IPS-11a (cell line): ENCODE data around the gene TEAD4.

Experiments
- H3K4me3 ChIP-seq: one replicate; pipeline ENCODE4 v1.5.1; 2013; ENCODE audit warnings: low read depth, low read length, control low read depth

TEAD4 gene

DNA sequence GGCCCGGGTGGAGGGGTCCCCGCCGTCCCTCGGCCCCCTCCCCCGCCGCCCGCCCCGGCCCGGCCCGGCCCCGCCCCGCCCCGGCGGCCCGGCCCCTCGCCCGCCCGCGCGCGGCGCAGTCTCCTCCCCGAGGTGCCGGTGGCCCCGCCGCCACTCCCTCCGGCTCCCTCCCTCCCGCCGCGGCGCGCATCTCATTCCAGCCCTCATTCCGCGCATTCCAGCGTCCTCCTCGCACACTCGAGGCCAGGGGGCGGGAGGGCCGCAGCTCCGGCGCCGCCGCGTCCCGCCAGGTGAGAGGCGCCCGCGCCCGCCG, at the start of gene TEAD4:
Gene TEAD4 (plus strand): TSS at position 206 of the 313 bp plus-strand sequence.
- peak within 1 kb of the TSS; percentile 71 for H3K4me3 ChIP-seq

DNA sequence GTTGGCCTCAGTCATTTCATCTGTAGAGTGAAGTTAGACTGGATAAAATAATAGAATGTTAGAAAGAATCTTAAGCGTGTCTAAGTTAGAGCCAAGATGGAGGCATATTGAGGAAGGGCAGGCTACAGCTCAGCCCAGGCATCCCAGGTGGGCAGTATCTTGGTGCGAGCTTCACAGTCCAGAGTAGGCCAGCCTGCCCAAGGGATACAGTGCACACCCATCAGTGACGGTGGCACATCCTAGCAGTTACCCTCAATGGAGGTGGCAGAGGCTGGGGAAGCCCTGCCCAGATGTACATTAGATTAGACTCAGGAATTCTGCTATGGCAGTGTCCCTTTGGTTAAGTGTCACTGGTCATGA, 47.0 kb upstream of the TEAD4 start:
- H3K4me3 ChIP-seq = no peak overlapping the region

DNA sequence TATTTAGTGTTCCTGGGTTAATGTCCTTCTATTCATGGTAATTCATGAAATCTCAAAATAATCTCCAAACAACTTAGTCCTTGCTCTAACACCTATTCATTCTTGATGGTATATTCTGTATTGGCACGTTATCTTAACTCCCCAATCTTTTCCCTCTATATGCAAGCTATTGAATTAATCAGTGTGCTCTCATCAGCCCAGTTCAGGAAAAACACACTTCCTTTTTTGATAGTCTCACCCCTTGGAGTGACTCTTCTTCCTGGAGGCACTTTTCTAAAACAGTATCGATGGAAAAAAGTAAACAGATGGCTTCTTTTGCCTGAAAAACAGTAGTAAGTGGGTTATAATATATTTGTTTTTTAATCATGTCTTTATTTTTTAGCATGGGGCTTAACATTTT, 39.9 kb upstream of the TEAD4 start:
- H3K4me3 ChIP-seq = no peak overlapping the region

DNA sequence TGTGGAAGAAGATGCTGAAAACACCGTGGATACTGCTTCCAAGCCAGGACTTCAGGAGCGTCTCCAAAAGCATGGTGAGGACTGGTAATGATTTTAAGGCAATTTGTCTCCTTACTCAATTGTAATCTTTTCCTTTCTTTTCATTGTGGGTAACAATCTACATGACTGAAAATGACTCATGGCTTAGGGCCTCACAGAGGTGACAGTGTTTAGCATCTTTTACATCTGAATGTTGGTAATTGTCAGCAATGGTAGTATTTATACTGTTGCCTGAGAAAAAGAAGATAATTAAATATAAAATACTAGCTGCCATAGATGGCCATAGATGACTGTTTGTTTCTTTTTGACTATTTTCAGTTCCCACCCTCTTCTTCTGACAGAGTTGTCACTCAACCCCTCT, 36.9 kb upstream of the TEAD4 start:
- H3K4me3 ChIP-seq = no peak overlapping the region

DNA sequence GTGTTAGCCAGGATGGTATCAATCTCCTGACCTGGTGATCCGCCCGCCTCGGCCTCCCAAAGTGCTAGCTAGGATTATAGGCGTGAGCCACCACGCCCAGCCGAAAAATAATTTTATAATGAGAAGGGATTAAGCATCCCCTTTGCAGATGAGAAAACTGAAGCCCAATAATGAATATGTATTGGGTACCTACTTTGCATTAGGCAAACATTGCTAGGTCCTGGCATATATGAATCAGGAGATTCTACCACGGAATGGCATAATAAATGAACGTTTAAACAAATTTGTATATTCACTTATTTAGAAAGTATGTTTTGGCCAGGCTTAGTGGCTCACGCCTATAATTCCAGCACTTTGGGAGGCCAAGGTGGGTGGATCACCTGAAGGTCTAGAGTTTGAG, 36.1 kb upstream of the TEAD4 start:
- H3K4me3 ChIP-seq = no peak overlapping the region

DNA sequence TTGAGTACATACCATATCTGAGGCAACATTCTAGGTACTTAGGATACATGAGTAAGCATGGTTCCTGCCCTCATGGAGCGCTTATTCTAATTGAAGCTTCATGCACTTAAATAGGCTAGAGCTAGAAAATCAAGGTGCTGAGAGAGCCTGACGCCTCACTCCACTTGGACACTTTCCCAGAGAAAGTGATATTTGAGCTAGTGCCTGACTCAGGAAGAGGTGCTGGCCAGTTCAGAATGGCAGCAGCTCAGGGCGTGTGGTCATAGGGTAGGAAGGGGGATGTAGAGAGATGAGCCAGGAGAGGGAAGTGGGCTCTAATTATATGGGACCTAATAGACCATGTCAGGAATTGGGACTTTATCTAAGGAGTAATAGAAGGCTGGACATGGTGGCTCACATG, 35.2 kb upstream of the TEAD4 start:
- no peak overlapping the region for H3K4me3 ChIP-seq

DNA sequence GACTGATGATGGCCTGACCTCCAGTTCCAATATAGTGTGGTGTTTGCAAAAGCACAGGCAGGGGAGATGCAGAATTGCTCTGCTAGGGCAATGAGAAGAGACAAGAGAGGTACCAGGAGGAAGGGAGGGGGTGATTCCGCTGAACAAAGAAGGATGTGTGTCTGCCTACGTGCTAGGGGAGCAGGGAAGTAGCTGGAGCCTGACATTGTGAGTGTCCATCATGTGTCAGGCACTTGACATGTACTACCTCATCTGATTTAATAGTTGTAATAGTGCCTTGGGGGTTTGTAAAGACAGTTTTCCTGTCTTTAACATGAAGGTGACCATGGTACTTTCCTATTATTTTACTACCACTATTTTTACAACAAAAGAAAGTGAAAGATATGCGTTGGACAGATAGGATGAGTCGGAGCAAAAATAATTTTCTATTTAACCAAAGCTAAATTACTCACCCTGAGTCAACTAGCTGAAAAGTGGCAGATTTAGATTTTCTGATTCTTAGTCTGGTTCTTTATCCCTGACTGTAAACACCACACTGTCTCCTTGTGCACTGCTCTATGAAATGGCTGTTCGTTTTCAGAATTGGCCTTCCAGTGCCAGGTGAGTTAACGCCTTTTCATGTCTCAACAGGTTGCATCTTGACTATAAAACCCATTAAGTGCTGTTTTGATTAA, 33.7 kb upstream of the TEAD4 start:
- H3K4me3 ChIP-seq = no peak overlapping the region

DNA sequence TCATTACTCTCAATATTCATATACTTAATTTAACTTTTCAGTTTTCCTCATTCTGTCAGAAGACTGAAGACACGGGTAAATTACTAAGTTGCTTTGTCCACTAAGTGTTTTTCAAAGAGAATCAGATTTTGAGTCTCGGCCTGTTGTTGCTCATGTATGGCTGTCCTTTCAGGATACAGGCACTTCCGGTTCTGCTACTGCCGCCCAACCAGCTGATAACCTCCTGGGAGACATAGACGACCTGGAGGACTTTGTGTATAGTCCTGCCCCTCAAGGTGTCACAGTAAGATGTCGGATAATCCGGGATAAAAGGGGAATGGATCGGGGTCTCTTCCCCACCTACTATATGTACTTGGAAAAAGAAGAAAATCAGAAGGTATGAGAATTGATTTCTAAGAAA, 28.3 kb upstream of the TEAD4 start:
- H3K4me3 ChIP-seq = no peak overlapping the region

DNA sequence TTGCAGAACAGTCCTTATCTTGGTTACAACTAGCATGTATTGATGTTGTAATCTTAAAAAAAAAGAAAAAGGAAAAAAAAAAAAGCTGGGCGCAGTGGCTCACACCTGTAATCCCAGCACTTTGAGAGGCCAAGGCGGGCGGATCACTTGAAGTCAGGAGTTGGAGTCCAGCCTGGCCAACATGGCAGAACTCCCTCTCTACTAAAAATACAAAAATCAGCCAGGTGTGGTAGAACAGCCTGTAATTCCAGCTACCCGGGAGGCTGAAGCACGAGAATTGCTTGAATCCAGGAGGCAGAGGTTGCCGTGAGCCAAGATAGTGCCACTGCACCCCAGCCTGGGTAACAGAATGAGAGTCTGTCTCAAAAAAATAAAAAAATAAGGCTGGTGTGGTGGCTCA, 25.6 kb upstream of the TEAD4 start:
- no peak overlapping the region for H3K4me3 ChIP-seq

DNA sequence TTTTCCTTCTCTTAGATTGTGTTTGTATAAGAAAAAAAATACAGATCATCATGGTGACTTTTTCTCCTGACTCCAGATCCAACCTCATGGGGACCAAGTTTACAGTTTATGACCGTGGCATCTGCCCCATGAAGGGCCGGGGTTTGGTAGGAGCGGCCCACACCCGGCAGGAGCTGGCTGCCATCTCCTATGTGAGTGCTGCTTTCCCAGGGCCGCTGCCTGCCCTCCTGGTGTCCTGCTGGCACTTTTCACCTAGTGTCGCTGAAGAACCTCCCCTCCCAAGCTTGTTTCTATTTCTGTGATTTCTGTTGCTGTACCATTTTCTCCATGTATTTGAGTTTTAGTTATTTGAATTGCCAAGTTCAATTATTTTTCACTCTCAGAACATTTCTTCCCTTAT, 24.8 kb upstream of the TEAD4 start:
- no peak overlapping the region for H3K4me3 ChIP-seq

DNA sequence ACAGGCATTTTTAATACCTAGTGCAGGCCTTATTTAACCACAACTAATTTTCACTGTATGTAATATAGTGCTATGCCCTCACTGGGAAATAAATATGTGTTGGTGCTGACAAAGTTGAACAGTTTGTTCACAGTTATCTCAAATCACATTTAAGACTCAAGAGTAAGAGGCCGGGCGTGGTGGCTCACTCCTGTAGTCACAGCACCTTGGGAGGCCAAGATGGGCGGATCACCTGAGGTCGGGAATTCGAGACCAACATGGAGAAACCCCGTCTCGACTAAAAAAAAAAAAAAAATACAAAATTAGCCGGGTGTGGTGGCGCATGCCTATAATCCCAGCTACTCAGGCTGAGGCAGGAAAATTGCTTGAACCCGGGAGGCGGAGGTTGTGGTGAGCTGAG, 22.9 kb upstream of the TEAD4 start:
- no peak overlapping the region for H3K4me3 ChIP-seq

DNA sequence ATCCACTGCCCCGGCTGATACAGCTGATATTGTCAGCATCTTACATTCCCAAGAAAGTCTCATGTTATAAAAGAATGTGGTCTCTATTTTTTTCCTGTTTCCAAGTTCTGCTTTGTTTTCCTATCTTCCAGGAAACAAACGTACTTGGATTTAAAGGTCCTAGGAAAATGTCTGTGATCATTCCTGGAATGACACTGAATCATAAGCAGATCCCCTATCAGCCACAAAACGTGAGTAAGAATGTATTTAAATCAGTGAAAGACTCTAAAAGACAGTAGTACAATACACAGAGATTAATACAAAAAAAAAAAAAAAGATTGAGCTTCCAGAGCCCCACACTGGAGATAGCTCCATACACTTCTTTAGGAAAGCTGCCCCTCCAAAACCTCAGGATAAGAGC, 21.7 kb upstream of the TEAD4 start:
- no peak overlapping the region for H3K4me3 ChIP-seq

DNA sequence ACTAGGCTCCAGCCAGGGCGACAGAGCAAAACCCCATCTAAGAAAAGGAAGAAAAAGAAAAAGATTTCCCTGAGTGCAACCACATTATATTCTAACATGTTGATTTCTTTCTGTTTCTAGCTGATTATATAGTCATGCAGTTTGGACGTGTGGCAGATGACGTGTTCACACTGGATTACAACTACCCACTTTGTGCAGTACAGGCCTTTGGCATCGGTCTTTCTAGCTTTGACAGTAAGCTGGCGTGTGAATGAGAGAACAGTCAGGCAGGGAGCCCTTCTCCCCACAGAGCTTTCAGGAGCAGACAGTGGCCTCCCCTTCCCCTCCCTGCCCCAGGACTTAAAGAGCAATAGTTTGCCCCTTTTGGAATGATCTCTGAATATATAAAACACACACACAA, 20.0 kb upstream of the TEAD4 start:
- no peak overlapping the region for H3K4me3 ChIP-seq

DNA sequence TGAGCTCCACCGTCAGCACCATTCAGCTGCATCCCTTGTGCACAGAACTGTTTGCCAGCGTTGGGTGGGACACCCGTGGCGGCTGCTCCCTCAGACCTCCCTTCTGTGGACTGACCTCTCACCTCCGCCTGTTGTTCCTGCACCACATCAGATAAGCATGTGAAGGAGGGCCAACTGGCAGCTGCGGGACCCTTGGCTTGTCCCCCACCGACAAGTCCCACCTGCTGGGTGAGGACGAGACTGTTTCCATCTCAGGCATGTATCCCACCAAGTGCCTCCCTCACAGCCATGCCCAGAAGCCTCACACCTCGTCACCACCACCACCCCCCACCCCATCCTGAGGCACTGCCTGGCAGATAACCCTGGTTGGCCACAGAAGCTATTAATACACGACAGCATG, 18.6 kb upstream of the TEAD4 start:
- H3K4me3 ChIP-seq = no peak overlapping the region

DNA sequence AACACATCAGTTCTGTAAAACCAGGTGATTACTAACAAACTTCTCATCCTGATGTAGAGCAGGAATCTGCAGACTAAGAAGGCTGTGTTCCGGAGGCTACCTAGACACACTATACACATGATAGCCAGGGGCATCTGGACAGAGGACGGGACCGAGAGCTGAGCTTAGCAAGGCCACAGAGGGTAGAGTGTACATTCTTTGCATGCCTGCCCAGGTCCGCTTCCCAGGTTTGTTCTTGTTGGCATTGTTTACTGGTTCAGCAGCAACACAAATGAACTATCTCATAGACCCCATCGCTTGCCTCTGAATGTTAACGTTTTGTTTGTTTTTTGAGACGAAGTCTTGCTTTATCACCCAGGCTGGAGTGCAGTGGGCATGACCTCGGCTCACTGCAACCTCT, 17.7 kb upstream of the TEAD4 start:
- no peak overlapping the region for H3K4me3 ChIP-seq

DNA sequence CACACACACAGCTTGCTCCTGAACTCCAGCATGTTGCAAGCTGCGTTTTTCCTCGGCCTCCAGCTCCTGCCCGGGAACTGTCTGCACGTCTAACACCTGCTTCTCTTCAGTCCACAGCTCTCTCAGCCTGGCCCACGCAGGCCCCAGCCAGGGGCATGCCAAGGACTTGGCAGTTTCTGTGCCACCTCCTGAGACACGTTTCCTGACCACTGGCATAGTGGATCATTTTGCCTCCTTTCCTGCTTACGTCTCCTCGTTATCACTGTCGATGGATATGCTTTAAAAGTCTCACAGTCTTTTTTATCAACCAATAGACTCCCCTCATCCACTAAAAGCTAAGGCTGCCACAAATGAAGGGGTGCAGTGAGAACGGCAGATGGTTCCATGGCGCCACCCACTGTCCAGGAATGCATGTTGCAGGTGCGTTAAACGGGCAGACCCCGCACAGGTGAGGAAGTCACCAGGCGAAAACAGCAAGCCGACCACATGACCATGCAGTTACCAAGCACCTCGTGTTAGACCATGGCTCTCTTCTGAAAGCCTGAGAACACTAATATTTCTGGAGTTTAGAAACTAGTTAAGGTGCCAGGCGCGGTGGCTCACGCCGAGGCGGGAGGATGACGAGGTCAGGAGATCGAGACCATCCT, 14.7 kb upstream of the TEAD4 start:
- no peak overlapping the region for H3K4me3 ChIP-seq

DNA sequence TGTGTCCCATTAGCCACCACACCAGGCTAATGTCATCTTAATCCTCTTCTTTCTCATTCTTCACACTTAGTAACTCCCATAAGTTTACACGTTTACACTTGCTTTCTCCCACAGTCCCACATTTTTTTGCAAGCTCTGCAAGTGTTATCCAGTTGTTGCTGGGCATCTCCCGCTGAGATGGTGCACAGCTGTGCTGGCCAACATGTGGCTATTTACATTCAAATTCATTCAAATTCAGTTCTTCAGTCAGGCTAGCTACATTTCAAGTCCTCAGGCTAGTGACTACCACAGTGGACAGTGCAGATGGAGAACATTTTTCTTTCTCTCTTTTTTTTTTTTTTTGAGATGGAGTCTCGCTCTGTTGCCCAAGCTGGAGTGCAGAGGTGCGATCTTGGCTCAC, 9.8 kb upstream of the TEAD4 start:
- no peak overlapping the region for H3K4me3 ChIP-seq

DNA sequence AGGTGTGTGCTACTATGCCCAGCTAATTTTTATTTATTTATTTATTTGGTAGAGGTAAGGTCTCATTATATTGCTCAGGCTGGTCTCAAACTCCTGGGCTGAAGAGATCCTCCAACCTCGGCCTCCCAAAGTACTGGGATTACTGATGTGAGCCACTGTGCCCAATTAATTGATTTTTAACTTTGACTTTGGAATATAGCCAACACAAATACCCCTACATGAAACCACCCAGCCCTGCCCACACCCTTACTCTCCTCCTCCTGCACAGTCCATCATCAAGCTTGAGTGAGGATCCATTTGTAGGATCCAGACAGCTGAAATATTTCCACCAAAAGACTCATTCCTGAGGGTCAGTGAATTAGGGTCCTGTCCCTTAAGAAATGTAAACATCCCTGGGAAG, 3.3 kb upstream of the TEAD4 start:
- no peak overlapping the region for H3K4me3 ChIP-seq

DNA sequence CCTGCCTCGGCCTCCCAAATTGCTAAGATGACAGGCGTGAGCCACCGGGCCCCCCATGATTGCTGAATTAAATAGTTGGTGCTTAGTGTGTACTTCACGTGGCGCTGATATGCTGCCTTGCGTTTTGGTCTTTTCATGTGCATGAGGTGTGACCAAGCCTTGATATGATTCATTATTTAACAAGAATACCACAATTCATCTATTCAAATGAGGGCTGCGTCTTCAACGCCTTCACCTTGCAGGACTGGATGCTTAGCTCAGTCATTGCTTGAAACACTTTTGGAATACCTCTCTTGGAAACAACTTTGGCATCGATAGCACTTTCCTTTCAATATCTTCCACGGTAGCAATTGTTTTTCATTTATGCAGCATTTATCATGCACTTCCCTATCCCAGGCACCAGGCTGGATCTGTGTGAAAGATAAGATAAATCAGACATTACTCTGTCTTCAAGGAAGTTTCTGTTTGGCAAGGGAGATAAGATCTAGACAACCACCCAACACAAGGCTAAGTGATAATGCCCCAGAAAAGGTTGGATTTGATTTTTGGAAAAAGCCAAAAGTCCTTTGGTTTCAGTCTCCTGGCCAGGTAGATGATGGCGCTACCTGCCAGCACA, 1.3 kb upstream of the TEAD4 start:
- peak overlapping the region; percentile 31 for H3K4me3 ChIP-seq

DNA sequence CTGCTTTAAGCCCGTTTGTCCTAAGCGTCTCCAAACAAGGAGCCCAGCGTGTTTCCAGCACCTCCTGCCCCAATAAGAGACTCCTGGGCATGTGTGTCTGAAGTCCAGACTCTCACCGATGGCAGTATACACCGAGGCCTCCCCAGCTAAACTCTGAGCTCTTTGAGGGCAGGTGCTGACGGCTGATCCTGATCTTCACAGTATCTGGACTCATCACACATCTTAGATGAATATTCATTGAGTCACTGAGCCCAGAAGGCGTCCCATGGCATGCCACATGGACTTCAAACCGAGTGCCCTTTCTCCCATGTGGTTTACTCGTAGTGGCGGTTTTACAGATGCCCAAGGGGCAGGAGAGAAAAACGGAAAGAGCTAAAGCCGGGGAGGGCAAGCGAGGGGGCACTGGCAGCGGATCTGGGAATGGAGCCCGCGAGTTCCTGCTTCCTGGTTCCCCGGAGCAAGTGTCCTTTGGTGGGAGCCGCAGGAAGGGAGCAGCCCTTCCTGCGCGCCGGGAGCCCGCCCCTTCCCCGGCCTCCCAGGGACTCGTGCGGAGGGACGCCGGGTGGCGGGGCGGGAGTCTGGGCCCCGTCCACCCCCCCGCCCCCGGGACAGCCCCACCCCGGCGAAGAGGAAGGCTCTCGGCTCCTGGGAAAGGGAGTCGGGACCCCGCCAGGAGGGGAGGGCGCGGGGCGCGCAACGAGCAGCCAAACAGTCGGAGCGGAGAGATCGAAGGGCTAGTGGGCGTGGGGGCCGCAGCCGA, 585 bp upstream of the TEAD4 start:
- H3K4me3 ChIP-seq = peak overlapping the region; percentile 31

DNA sequence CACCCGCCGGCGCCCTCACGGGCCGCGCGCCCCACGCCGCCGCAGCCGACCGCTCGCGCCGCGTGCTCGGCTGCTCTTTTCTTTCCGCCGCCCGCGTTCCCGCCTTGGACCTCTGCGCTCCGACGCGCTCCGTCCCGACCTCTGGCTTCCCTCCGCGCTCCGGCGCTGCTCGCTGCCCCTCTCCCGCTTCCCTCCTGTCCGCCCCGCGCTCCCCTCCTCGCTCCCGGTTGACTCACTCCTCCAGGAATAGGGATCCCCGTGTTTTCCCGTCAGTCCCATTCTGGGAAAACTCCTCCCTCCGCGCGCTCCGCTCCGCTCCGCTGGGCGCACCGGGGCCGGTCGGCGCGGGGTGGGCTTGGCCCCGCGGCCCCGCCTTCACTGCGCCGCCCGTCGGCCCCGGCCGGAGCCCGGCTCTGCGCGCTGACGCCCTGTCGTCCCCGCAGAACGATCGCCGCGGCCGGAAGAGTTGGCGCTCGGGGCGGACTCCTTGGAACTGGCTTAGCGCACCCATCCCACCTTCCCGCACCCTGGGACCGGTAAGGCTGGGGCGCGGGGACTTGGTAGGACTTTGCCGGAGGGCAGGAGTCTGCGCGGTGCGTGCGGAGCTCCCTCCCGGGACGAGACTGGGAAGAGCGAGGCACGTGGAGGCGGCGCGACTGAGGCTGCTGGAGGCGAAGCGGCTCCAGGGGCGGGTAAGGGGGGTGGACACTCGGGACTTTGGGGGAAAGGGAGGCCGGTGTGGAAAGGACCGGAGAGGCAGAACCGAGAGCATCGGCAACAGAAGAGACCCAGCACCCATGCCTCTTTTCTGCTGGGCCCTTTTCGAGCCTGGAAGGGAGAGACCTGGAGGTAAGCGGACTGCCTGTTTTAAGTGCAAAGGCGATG, 550 bp downstream of the TEAD4 start:
- H3K4me3 ChIP-seq = peak overlapping the region; percentile 71
